Measurements from ENCODE around the gene SYNGR3. TPM values are rescaled to one million over a fixed set of nuclear protein-coding genes. Genes with fewer than 3 reads are reported as not detected.

Gene SYNGR3
- polyA plus RNA-seq, 3 donors, result 0.20 to 0.29 TPM; not detected in 1

GRCh38 chr16:2025878-2026460 is 36.2 kb downstream of the SYNGR3 start:
- Histone ChIP-seq H3K4me1 (ENCODE audit: control insufficient read depth in 1 of 2, insufficient read depth in 2 of 2, low read length in 2 of 2) (peaks cover 15 to 26% of the 10 kb centered on the region in 2 donors), H3K4me2 (replicated peaks; ENCODE audit: extremely low read depth, low read length, poor library complexity, severe bottlenecking) (peak overlapping the region; percentile 53), H4K20me1 (ENCODE audit: insufficient read depth, low read length) (no peaks in the 10 kb centered on the region), H2AFZ (ENCODE audit: insufficient read depth, low read depth, low read length, poor library complexity, severe bottlenecking) (no peak overlapping the region), H3K9me3 (replicated peaks in 1 of 2; ENCODE audit: control insufficient read depth in 1 of 2, insufficient read depth in 1 of 2, low read length in 2 of 2) (peaks cover 0 to 9% of the 10 kb centered on the region in 2 donors), H3K79me2 (ENCODE audit: insufficient read depth, low read length) (no peaks in the 10 kb centered on the region), H3K4me3 (replicated peaks in 1 of 3; ENCODE audit: low read depth in 2 of 3, low read length in 3 of 3) (no peak overlapping the region), H3K36me3 (replicated peaks in 1 of 2; ENCODE audit: control insufficient read depth in 1 of 2, insufficient read depth in 2 of 2, low read length in 2 of 2) (no peaks in the 10 kb centered on the region), H3K9ac (ENCODE audit: insufficient read depth, low read length, poor library complexity, severe bottlenecking) (no peak overlapping the region), H3K27ac (ENCODE audit: low read depth in 1 of 2, low read length in 2 of 2) (no peak overlapping the region), H3K27me3 (ENCODE audit: control insufficient read depth in 2 of 2, insufficient read depth in 2 of 2, low read length in 2 of 2) (peaks cover 11 to 49% of the 10 kb centered on the region in 2 donors)
- DNase-seq, result no peak
- Mint-ChIP-seq H3K4me3 (peak overlapping the region in 1 of 2 donors; percentile 78), H3K27me3 (ENCODE audit: low read depth in 3 of 3) (peaks cover 43 to 67% (median 60%) of the 10 kb centered on the region in 3 donors), H3K4me1 (peaks cover 19% of the 10 kb centered on the region), H3K36me3 (peaks cover 5 to 6% of the 10 kb centered on the region in 2 donors), H3K9me3 (peaks cover 3 to 12% (median 9%) of the 10 kb centered on the region in 7 donors), H3K27ac (no peak overlapping the region)
- 94% methylated on average over 14 of the region's 16 CpGs for WGBS (ENCODE audit: insufficient coverage)
- TF ChIP-seq CTCF (IDR thresholded peaks at IDR 0.05), result no peak
- intact Hi-C loops (cut with micrococcal nuclease), result loop anchor here in 1 of 2 donors (5.0 kb wide), 1 partner anchor 121 kb away; the partner anchor contains the start of gene RAB26

DNA sequence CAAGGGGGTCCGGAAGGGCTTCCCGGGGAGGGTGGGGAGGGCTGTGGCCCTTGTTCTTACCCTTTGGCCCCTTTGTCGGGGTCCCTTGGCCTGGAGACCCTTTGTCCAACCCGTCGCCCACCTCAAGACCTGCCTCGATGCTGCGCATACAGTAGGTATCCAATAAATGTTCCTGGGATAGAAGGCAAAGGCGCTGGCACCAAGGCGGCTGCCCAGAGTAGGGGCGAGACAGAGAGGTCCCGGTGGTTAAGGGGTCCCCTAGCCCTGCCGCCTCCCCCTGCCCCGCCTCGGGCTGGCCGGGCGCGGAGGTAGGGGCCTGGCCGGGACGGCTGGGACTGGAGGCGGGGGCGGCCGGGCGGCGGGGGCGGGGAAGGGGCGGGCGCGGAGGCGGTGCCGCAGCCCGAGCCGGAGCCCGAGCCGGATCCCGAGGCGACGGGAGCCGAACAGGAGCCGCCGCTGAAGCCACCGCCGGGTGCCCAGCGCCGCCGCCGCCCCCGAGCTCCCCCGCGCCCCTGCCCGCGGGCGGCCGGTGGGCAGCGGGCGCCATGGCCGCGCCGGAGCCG is 36.8 kb downstream of the SYNGR3 start, which contains the start of gene NHERF2:
Gene NHERF2 (plus strand): TSS at position 442 of the 563 bp plus-strand sequence. CDS start 104 bp downstream, at position 546.
- WGBS (ENCODE audit: insufficient coverage), result 13% methylated on average over 43 of the region's 59 CpGs
- Histone ChIP-seq H3K36me3 (replicated peaks in 1 of 2; ENCODE audit: control insufficient read depth in 1 of 2, insufficient read depth in 2 of 2, low read length in 2 of 2) (no peaks in the 10 kb centered on the region), H3K79me2 (ENCODE audit: insufficient read depth, low read length) (no peaks in the 10 kb centered on the region), H3K9me3 (replicated peaks in 1 of 2; ENCODE audit: control insufficient read depth in 1 of 2, insufficient read depth in 1 of 2, low read length in 2 of 2) (peaks cover 0 to 9% of the 10 kb centered on the region in 2 donors), H3K9ac (ENCODE audit: insufficient read depth, low read length, poor library complexity, severe bottlenecking) (no peak within 1 kb of the TSS), H3K27me3 (ENCODE audit: control insufficient read depth in 2 of 2, insufficient read depth in 2 of 2, low read length in 2 of 2) (peaks cover 11 to 43% of the 10 kb centered on the region in 2 donors), H3K27ac (ENCODE audit: low read depth in 1 of 2, low read length in 2 of 2) (no peak within 1 kb of the TSS), H3K4me2 (replicated peaks; ENCODE audit: extremely low read depth, low read length, poor library complexity, severe bottlenecking) (peak within 1 kb of the TSS; percentile 71), H3K4me1 (ENCODE audit: control insufficient read depth in 1 of 2, insufficient read depth in 2 of 2, low read length in 2 of 2) (peaks cover 15 to 26% of the 10 kb centered on the region in 2 donors), H2AFZ (ENCODE audit: insufficient read depth, low read depth, low read length, poor library complexity, severe bottlenecking) (peak within 1 kb of the TSS; percentile 21), H4K20me1 (ENCODE audit: insufficient read depth, low read length) (no peaks in the 10 kb centered on the region), H3K4me3 (replicated peaks in 1 of 3; ENCODE audit: low read depth in 2 of 3, low read length in 3 of 3) (peak within 1 kb of the TSS in 1 of 3 experiments; percentile 56)
- peaks cover 1 to 7% (median 5%) of the 10 kb centered on the region in 7 donors for H3K9me3 Mint-ChIP-seq
- H3K4me3 Mint-ChIP-seq, result peak within 1 kb of the TSS; percentile 58 to 80
- no peak for TF ChIP-seq CTCF (IDR thresholded peaks at IDR 0.05)
- H3K27me3 Mint-ChIP-seq (ENCODE audit: low read depth in 3 of 3), result peaks cover 38 to 61% (median 54%) of the 10 kb centered on the region in 3 donors
- intact Hi-C loops (cut with micrococcal nuclease), result loop anchor here in 1 of 2 donors (5.0 kb wide), 1 partner anchor 121 kb away; the partner anchor contains the start of gene RAB26
- H3K36me3 Mint-ChIP-seq, result peaks cover 5 to 6% of the 10 kb centered on the region in 2 donors
- no peak for DNase-seq
- H3K4me1 Mint-ChIP-seq, result peaks cover 19% of the 10 kb centered on the region
- H3K27ac Mint-ChIP-seq, result no peak within 1 kb of the TSS

Data from CD14-positive monocyte (primary cell).